CD4-positive, alpha-beta T cell treated with Interleukin-1 beta for 1 hour (primary cell): ENCODE data around the gene TCF25.

Experiments
- DNase-seq, 2 donors: peaks; one replicate each; pipeline ENCODE4 v3.0.0-alpha.2; 2020 to 2022

The TCF25 gene

GRCh38 chr16:89949756-89950155, 76.4 kb downstream of the TCF25 start:
- no peak for DNase-seq

- DNase-seq = no peak
Observed at GRCh38 chr16:89951509-89951908, 78.1 kb downstream of the TCF25 start.

- DNase-seq = no peak
Observed at GRCh38 chr16:89952049-89952448, 78.7 kb downstream of the TCF25 start.

GRCh38 chr16:89952551-89952950, 79.2 kb downstream of the TCF25 start:
- DNase-seq = no peak

GRCh38 chr16:89953671-89954406, 80.4 kb downstream of the TCF25 start:
- peak in 1 of 2 donors; percentile 20 for DNase-seq

- no peak for DNase-seq
Observed at GRCh38 chr16:89954462-89954861, 81.1 kb downstream of the TCF25 start.

- DNase-seq = no peak
Observed at GRCh38 chr16:89955001-89955685, 81.8 kb downstream of the TCF25 start.

- DNase-seq = no peak
Observed at GRCh38 chr16:89956505-89957215, 83.3 kb downstream of the TCF25 start.

GRCh38 chr16:89957216-89957785, 83.9 kb downstream of the TCF25 start:
- DNase-seq = no peak

- DNase-seq = peak; percentile 5 to 51
Observed at GRCh38 chr16:89958068-89958467, 84.7 kb downstream of the TCF25 start.

- no peak for DNase-seq
Observed at GRCh38 chr16:89958596-89958995, 85.2 kb downstream of the TCF25 start.

GRCh38 chr16:89960966-89961365, 87.6 kb downstream of the TCF25 start:
- no peak for DNase-seq
